Parathyroid adenoma (tissue), 2 donors: ENCODE results near the gene SMG7.

Experiments used
- H2AFZ ChIP-seq: fragments of 300-600 bp; sonication (generic); one replicate; pipeline ENCODE4 v1.7.0; 2017; ENCODE audit warnings: antibody characterized with exemption, mild to moderate bottlenecking
- H3K27ac ChIP-seq: fragments of 300-600 bp; sonication (generic); one replicate; pipeline ENCODE4 v1.7.0; 2017
- H3K27me3 ChIP-seq: fragments of 300-600 bp; sonication (generic); one replicate; pipeline ENCODE4 v1.7.0; 2017; ENCODE audit warnings: low read length; ENCODE audit not compliant: control insufficient read depth, insufficient read depth
- H3K36me3 ChIP-seq: fragments of 300-600 bp; sonication (generic); one replicate; pipeline ENCODE4 v1.7.0; 2017; ENCODE audit warnings: low read length; ENCODE audit not compliant: control insufficient read depth, insufficient read depth
- H3K4me1 ChIP-seq: fragments of 300-600 bp; sonication (generic); one replicate; pipeline ENCODE4 v1.7.0; 2017; ENCODE audit warnings: control low read depth
- H3K4me2 ChIP-seq: fragments of 300-600 bp; sonication (generic); one replicate; pipeline ENCODE4 v1.7.0; 2017; ENCODE audit warnings: low read length
- H3K4me3 ChIP-seq: fragments of 300-600 bp; sonication (generic); one replicate; pipeline ENCODE4 v1.7.0; 2017; ENCODE audit warnings: low read depth, low read length
- H3K79me2 ChIP-seq: fragments of 300-600 bp; sonication (generic); one replicate; pipeline ENCODE4 v1.7.0; 2017; ENCODE audit warnings: control low read depth
- H3K9ac ChIP-seq: fragments of 300-600 bp; sonication (generic); one replicate; pipeline ENCODE4 v1.7.0; 2017; ENCODE audit warnings: mild to moderate bottlenecking
- H3K9me3 ChIP-seq: fragments of 300-600 bp; sonication (generic); one replicate; pipeline ENCODE4 v1.7.0; 2017; ENCODE audit warnings: low read length; ENCODE audit not compliant: control insufficient read depth
- TF ChIP-seq, protein P1 (sequence below): fragments of 300-600 bp; sonication (generic); IDR thresholded peaks from one replicate; pipeline ENCODE4 v1.7.0; 2017; ENCODE audit warnings: antibody characterized with exemption, mild to moderate bottlenecking
- donor health status: primary hyperparathyroidism.

The SMG7 gene

DNA sequence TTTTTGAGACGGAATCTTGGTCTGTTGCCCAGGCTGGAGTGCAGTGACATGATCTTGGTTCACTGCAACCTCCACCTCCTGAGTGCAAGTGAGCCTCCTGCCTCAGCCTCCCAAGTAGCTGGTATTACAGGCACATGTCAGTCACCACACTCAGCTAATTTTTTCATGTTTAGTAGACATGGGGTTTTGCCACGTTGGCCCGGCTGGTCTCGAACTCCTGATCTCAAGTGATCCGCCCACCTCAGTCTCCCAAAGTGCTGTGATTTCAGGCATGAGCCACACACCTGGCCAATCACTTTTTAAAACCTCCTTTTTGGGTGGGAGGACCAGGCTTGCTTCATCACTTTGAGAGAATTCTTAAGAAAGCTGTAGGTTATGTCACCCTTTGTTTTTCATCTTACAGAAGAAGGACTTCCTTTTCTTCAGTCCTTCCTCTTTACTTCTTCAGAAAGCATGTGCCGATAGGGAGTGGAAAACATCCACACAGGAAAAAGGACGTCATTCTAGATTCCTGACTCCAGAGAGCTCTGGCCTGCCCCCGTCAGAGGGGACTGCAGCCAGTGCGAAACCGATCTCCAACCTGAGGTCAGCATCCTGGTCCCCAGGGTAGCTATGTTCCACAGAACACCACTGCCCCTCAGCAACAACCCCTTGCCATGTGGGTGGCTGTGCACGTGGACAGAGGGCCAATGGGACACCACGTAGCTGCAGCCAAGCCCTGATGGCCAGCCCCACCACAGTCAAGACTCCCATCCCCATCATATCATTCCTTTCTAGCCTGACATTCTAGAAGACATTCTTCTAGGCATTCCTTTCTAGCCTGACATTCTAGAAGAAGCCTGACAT lies 96.1 kb downstream of the SMG7 start:
- no peaks in the 10 kb centered on the region for H3K4me1 ChIP-seq
- TF ChIP-seq, protein P1, sequence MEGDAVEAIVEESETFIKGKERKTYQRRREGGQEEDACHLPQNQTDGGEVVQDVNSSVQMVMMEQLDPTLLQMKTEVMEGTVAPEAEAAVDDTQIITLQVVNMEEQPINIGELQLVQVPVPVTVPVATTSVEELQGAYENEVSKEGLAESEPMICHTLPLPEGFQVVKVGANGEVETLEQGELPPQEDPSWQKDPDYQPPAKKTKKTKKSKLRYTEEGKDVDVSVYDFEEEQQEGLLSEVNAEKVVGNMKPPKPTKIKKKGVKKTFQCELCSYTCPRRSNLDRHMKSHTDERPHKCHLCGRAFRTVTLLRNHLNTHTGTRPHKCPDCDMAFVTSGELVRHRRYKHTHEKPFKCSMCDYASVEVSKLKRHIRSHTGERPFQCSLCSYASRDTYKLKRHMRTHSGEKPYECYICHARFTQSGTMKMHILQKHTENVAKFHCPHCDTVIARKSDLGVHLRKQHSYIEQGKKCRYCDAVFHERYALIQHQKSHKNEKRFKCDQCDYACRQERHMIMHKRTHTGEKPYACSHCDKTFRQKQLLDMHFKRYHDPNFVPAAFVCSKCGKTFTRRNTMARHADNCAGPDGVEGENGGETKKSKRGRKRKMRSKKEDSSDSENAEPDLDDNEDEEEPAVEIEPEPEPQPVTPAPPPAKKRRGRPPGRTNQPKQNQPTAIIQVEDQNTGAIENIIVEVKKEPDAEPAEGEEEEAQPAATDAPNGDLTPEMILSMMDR: no peak
- H3K27ac ChIP-seq: no peak overlapping the region
- no peak overlapping the region for H3K4me2 ChIP-seq
- no peaks in the 10 kb centered on the region for H3K9me3 ChIP-seq
- no peaks in the 10 kb centered on the region for H3K79me2 ChIP-seq
- no peak overlapping the region for H2AFZ ChIP-seq
- no peaks in the 10 kb centered on the region for H3K36me3 ChIP-seq
- no peak overlapping the region for H3K9ac ChIP-seq
- no peak overlapping the region for H3K4me3 ChIP-seq
- no peaks in the 10 kb centered on the region for H3K27me3 ChIP-seq

GRCh38 chr1:183569141-183569540 lies 96.8 kb downstream of the SMG7 start:
- no peaks in the 10 kb centered on the region for H3K4me1 ChIP-seq
- H3K4me3 ChIP-seq: no peak overlapping the region
- TF ChIP-seq, protein P1: no peak
- no peaks in the 10 kb centered on the region for H3K27me3 ChIP-seq
- H3K9ac ChIP-seq: no peak overlapping the region
- no peaks in the 10 kb centered on the region for H3K79me2 ChIP-seq
- H3K4me2 ChIP-seq: no peak overlapping the region
- no peak overlapping the region for H3K27ac ChIP-seq
- no peak overlapping the region for H2AFZ ChIP-seq
- no peaks in the 10 kb centered on the region for H3K36me3 ChIP-seq
- H3K9me3 ChIP-seq: no peaks in the 10 kb centered on the region

DNA sequence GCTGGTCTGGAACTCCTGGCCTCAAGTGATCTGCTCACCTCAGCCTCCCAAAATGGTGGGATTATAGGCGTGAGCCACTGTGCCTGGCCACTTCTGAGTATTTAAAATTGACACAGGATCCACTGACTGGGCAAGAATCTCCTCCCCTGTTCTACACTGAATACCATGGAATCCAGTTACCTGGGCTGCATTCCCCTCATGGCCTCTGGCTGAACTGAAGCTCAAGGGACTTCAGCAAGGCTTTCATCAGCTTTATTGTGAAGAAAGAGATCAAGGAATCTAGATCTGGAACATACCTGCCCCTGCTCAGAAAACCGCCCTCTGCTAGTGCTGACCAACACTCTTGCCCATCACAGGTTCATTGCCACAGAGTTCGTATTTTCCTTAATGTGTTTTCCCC lies 97.5 kb downstream of the SMG7 start:
- Histone ChIP-seq H3K27ac (no peak overlapping the region), H2AFZ (no peak overlapping the region), H3K79me2 (no peaks in the 10 kb centered on the region), H3K36me3 (no peaks in the 10 kb centered on the region), H3K4me2 (no peak overlapping the region), H3K9ac (no peak overlapping the region), H3K9me3 (no peaks in the 10 kb centered on the region), H3K27me3 (no peaks in the 10 kb centered on the region), H3K4me3 (no peak overlapping the region), H3K4me1 (no peaks in the 10 kb centered on the region)
- TF ChIP-seq, protein P1: no peak

GRCh38 chr1:183570451-183570850 lies 98.2 kb downstream of the SMG7 start:
- TF ChIP-seq, protein P1: no peak
- Histone ChIP-seq H3K36me3 (no peaks in the 10 kb centered on the region), H3K4me1 (no peaks in the 10 kb centered on the region), H3K27me3 (no peaks in the 10 kb centered on the region), H3K9me3 (no peaks in the 10 kb centered on the region), H3K4me3 (no peak overlapping the region), H3K79me2 (no peaks in the 10 kb centered on the region), H3K9ac (no peak overlapping the region), H2AFZ (no peak overlapping the region), H3K27ac (no peak overlapping the region), H3K4me2 (no peak overlapping the region)
